HEK293 (cell line): ENCODE results near the gene TSHZ2.

Experiments
- CTCF ChIA-PET: fragments of 350-600 bp; formaldehyde crosslinking; extraction: SDS; loops from one replicate; lab custom pipeline; 2021; ENCODE audit warnings: antibody characterized with exemption; lab: Yijun Ruan, JAX
- POLR2A ChIA-PET: fragments of 300-600 bp; formaldehyde crosslinking; extraction: SDS; loops from one replicate; lab custom pipeline; 2020; ENCODE audit warnings: antibody characterized with exemption, inconsistent platforms; lab: Yijun Ruan, JAX
- H3K27ac ChIP-seq: fragments of 200-500 bp; sonication (Bioruptor generic); 2 replicates; pipeline ENCODE4 v1.5.1; 2014; ENCODE audit warnings: low read depth, low read length, control low read depth, inconsistent platforms; ENCODE audit errors: extremely low read depth
- H3K36me3 ChIP-seq, 2 experiments: fragments of 200-500 bp in 1 of 2; sonication (Bioruptor generic) in 1 of 2; 1 replicate in 1 of 2; 2 replicates in 1 of 2; pipeline ENCODE4 v1.5.1; 2014 to 2017; ENCODE audit warnings: inconsistent platforms in 2 of 2, low read length in 2 of 2; ENCODE audit not compliant: control insufficient read depth in 2 of 2, insufficient read depth in 1 of 2
- H3K4me1 ChIP-seq: fragments of 200-500 bp; sonication (Bioruptor generic); 2 replicates; pipeline ENCODE4 v1.5.1; 2014; ENCODE audit warnings: mild to moderate bottlenecking, low read length, inconsistent platforms; ENCODE audit not compliant: control insufficient read depth, insufficient read depth
- H3K4me3 ChIP-seq: 2 replicates; pipeline ENCODE4 v1.5.1; 2011; ENCODE audit warnings: low read depth, mild to moderate bottlenecking, control low read depth, low read length, moderate library complexity
- H3K9me3 ChIP-seq: fragments of 200-500 bp; sonication (Bioruptor generic); 2 replicates; pipeline ENCODE4 v1.5.1; 2014; ENCODE audit warnings: low read depth, low read length, inconsistent platforms; ENCODE audit not compliant: control insufficient read depth, insufficient read depth
- HIC1 ChIP-seq: fragments of 450-650 bp; formaldehyde crosslinking; IDR thresholded peaks from 2 replicates; pipeline ENCODE4 v1.5.1; 2016; ENCODE audit warnings: missing biosample characterization, missing genetic modification characterization
- YY2 ChIP-seq: fragments of 450-650 bp; formaldehyde crosslinking; IDR thresholded peaks from 2 replicates; pipeline ENCODE4 v1.5.1; 2016; ENCODE audit warnings: missing biosample characterization, missing genetic modification characterization
- ZNF133 ChIP-seq: fragments of 450-650 bp; formaldehyde crosslinking; IDR thresholded peaks from 2 replicates; pipeline ENCODE4 v1.5.1; 2016; ENCODE audit warnings: missing biosample characterization, missing genetic modification characterization
- ZNF174 ChIP-seq: fragments of 450-650 bp; formaldehyde crosslinking; IDR thresholded peaks from 2 replicates; pipeline ENCODE4 v1.5.0; 2017; ENCODE audit warnings: missing biosample characterization, mild to moderate bottlenecking, missing genetic modification characterization
- ZNF19 ChIP-seq: fragments of 450-650 bp; formaldehyde crosslinking; IDR thresholded peaks from 2 replicates; pipeline ENCODE4; 2016; ENCODE audit warnings: missing biosample characterization, missing genetic modification characterization, low read depth
- ZNF23 ChIP-seq: fragments of 450-650 bp; formaldehyde crosslinking; IDR thresholded peaks from 2 replicates; pipeline ENCODE4 v1.5.1; 2016; ENCODE audit warnings: missing biosample characterization, missing genetic modification characterization, borderline replicate concordance
- ZNF24 ChIP-seq: fragments of 450-650 bp; formaldehyde crosslinking; IDR thresholded peaks from 2 replicates; pipeline ENCODE4 v1.5.1; 2016; ENCODE audit warnings: missing biosample characterization, missing genetic modification characterization
- ZNF302 ChIP-seq: fragments of 450-650 bp; formaldehyde crosslinking; IDR thresholded peaks from 2 replicates; pipeline ENCODE4 v1.5.1; 2016; ENCODE audit warnings: missing biosample characterization, missing genetic modification characterization, low read depth
- ZNF48 ChIP-seq: fragments of 450-650 bp; formaldehyde crosslinking; IDR thresholded peaks from 2 replicates; pipeline ENCODE4 v1.5.1; 2016; ENCODE audit warnings: missing biosample characterization, missing genetic modification characterization
- ZNF555 ChIP-seq: fragments of 450-650 bp; formaldehyde crosslinking; conservative IDR thresholded peaks from 2 replicates; pipeline ENCODE4 v1.5.1; 2017; ENCODE audit warnings: missing biosample characterization, mild to moderate bottlenecking, missing genetic modification characterization, inconsistent platforms
- ZNF561 ChIP-seq: fragments of 450-650 bp; IDR thresholded peaks from 2 replicates; pipeline ENCODE4 v1.5.1; 2018; ENCODE audit warnings: missing biosample characterization, missing genetic modification characterization, borderline replicate concordance
- ZNF626 ChIP-seq: fragments of 450-650 bp; sonication (Bioruptor Pico); formaldehyde crosslinking; IDR thresholded peaks from 2 replicates; pipeline ENCODE4 v1.5.1; 2018; ENCODE audit warnings: missing biosample characterization, missing genetic modification characterization, inconsistent platforms
- ZNF670 ChIP-seq: fragments of 450-650 bp; formaldehyde crosslinking; IDR thresholded peaks from 2 replicates; pipeline ENCODE4 v1.5.1; 2016; ENCODE audit warnings: missing biosample characterization, missing genetic modification characterization, low read depth
- ZNF692 ChIP-seq: fragments of 450-650 bp; formaldehyde crosslinking; IDR thresholded peaks from 2 replicates; pipeline ENCODE4 v1.5.1; 2016; ENCODE audit warnings: missing biosample characterization, missing genetic modification characterization
- ZSCAN4 ChIP-seq: fragments of 450-650 bp; formaldehyde crosslinking; IDR thresholded peaks from 2 replicates; pipeline ENCODE4 v1.5.1; 2017; ENCODE audit warnings: missing biosample characterization, missing genetic modification characterization
- TF ChIP-seq, protein P1 (sequence below): fragments of 450-650 bp; formaldehyde crosslinking; IDR thresholded peaks from 2 replicates; pipeline ENCODE4 v1.5.1; 2016; ENCODE audit warnings: missing biosample characterization, missing genetic modification characterization
- TF ChIP-seq, protein P2 (sequence below): fragments of 450-650 bp; IDR thresholded peaks from 2 replicates; pipeline ENCODE4 v1.5.1; 2018; ENCODE audit warnings: missing biosample characterization, missing genetic modification characterization
- TF ChIP-seq, protein P3 (sequence below): fragments of 450-650 bp; formaldehyde crosslinking; IDR thresholded peaks from 2 replicates; pipeline ENCODE4 v1.5.0; 2017; ENCODE audit warnings: missing biosample characterization, missing genetic modification characterization, borderline replicate concordance
- TF ChIP-seq, protein P4 (sequence below): fragments of 450-650 bp; formaldehyde crosslinking; IDR thresholded peaks from 2 replicates; pipeline ENCODE4 v1.5.1; 2016; ENCODE audit warnings: missing biosample characterization, missing genetic modification characterization

TSHZ2 gene

DNA sequence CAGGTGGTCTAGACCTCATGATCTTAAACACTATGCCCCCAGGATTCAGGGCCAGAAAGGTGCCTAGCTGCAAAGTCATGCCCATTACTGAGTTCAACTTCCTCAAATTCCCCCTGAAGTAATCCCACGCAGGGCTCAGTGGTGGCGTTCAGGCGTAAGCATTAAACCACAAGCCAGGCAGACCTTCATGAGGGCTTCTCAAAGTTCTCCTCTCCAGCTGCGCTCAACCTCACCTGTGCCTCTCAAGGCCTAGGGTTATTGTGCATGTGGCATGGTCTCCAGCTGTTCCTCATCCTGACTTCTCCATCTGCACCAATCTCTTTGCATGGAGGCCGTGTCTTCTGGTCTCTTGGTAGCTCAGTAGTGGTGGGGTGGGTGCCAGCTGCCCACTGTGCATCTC lies 113.6 kb downstream of the TSHZ2 start:
- Histone ChIP-seq H3K4me1 (0 out of 2 replicates have a peak, but pooled peaks cover 3% of the 10 kb centered on the region), H3K9me3 (no peaks in the 10 kb centered on the region), H3K27ac (no peak overlapping the region), H3K4me3 (no peak overlapping the region), H3K36me3 (no peaks in the 10 kb centered on the region)
- ChIA-PET POLR2A (no interaction called here), CTCF (no interaction called here)
- no peak for TF ChIP-seq ZNF19
- no peak for TF ChIP-seq ZNF302
- no peak for TF ChIP-seq ZNF555
- no peak for TF ChIP-seq ZSCAN4 (tag by site-specific recombination)
- TF ChIP-seq ZNF24 (tag by site-specific recombination): no peak
- TF ChIP-seq ZNF133 (tag by site-specific recombination): no peak
- TF ChIP-seq, protein P1, sequence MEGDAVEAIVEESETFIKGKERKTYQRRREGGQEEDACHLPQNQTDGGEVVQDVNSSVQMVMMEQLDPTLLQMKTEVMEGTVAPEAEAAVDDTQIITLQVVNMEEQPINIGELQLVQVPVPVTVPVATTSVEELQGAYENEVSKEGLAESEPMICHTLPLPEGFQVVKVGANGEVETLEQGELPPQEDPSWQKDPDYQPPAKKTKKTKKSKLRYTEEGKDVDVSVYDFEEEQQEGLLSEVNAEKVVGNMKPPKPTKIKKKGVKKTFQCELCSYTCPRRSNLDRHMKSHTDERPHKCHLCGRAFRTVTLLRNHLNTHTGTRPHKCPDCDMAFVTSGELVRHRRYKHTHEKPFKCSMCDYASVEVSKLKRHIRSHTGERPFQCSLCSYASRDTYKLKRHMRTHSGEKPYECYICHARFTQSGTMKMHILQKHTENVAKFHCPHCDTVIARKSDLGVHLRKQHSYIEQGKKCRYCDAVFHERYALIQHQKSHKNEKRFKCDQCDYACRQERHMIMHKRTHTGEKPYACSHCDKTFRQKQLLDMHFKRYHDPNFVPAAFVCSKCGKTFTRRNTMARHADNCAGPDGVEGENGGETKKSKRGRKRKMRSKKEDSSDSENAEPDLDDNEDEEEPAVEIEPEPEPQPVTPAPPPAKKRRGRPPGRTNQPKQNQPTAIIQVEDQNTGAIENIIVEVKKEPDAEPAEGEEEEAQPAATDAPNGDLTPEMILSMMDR (tag by site-specific recombination): no peak
- TF ChIP-seq, protein P2, sequence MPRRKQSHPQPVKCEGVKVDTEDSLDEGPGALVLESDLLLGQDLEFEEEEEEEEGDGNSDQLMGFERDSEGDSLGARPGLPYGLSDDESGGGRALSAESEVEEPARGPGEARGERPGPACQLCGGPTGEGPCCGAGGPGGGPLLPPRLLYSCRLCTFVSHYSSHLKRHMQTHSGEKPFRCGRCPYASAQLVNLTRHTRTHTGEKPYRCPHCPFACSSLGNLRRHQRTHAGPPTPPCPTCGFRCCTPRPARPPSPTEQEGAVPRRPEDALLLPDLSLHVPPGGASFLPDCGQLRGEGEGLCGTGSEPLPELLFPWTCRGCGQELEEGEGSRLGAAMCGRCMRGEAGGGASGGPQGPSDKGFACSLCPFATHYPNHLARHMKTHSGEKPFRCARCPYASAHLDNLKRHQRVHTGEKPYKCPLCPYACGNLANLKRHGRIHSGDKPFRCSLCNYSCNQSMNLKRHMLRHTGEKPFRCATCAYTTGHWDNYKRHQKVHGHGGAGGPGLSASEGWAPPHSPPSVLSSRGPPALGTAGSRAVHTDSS (tag by site-specific recombination): no peak
- TF ChIP-seq HIC1: no peak

- H3K4me1 ChIP-seq: 0 out of 2 replicates have a peak, but pooled peaks cover 2% of the 10 kb centered on the region
- no peak for TF ChIP-seq ZNF174 (tag by site-specific recombination)
- no peak for TF ChIP-seq ZNF626 (tag by site-specific recombination)
- TF ChIP-seq ZNF23 (tag by site-specific recombination): no peak
- TF ChIP-seq, protein P3, sequence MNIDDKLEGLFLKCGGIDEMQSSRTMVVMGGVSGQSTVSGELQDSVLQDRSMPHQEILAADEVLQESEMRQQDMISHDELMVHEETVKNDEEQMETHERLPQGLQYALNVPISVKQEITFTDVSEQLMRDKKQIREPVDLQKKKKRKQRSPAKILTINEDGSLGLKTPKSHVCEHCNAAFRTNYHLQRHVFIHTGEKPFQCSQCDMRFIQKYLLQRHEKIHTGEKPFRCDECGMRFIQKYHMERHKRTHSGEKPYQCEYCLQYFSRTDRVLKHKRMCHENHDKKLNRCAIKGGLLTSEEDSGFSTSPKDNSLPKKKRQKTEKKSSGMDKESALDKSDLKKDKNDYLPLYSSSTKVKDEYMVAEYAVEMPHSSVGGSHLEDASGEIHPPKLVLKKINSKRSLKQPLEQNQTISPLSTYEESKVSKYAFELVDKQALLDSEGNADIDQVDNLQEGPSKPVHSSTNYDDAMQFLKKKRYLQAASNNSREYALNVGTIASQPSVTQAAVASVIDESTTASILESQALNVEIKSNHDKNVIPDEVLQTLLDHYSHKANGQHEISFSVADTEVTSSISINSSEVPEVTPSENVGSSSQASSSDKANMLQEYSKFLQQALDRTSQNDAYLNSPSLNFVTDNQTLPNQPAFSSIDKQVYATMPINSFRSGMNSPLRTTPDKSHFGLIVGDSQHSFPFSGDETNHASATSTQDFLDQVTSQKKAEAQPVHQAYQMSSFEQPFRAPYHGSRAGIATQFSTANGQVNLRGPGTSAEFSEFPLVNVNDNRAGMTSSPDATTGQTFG: no peak
- TF ChIP-seq, protein P1 (tag by site-specific recombination): no peak
- no peak for TF ChIP-seq YY2 (tag by site-specific recombination)
- no peak for TF ChIP-seq ZNF48 (tag by site-specific recombination)
- TF ChIP-seq, protein P4, sequence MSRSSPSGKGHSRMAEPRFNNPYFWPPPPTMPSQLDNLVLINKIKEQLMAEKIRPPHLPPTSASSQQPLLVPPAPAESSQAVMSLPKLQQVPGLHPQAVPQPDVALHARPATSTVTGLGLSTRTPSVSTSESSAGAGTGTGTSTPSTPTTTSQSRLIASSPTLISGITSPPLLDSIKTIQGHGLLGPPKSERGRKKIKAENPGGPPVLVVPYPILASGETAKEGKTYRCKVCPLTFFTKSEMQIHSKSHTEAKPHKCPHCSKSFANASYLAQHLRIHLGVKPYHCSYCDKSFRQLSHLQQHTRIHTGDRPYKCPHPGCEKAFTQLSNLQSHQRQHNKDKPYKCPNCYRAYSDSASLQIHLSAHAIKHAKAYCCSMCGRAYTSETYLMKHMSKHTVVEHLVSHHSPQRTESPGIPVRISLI (tag by site-specific recombination): no peak
- TF ChIP-seq ZNF561 (tag by site-specific recombination): no peak
- no peak for TF ChIP-seq ZNF692
- no peak for TF ChIP-seq ZNF670 (tag by site-specific recombination)
- TF ChIP-seq, all 188 proteins: peak for 0
- Histone ChIP-seq H3K36me3 (no peaks in the 10 kb centered on the region), H3K27ac (no peak overlapping the region), H3K4me3 (no peak overlapping the region), H3K9me3 (no peaks in the 10 kb centered on the region)
- POLR2A ChIA-PET: no interaction called here
- CTCF ChIA-PET: no interaction called here
Observed at GRCh38 chr20:53087037-53087777, 115.0 kb downstream of the TSHZ2 start.
